LoVo (cell line): ENCODE data around the gene MMEL1.
A peak's percentile ranks its signal among the peaks of the same experiment; 100 is the strongest.

Source experiments
- DNase-seq: peaks from one replicate; pipeline ENCODE4 v3.0.0-alpha.2; 2016; ENCODE audit warnings: low spot score

The MMEL1 gene

GRCh38 chr1:2642560-2643413, 10.0 kb upstream of the MMEL1 start:
- DNase-seq, result peak; percentile 93

DNA sequence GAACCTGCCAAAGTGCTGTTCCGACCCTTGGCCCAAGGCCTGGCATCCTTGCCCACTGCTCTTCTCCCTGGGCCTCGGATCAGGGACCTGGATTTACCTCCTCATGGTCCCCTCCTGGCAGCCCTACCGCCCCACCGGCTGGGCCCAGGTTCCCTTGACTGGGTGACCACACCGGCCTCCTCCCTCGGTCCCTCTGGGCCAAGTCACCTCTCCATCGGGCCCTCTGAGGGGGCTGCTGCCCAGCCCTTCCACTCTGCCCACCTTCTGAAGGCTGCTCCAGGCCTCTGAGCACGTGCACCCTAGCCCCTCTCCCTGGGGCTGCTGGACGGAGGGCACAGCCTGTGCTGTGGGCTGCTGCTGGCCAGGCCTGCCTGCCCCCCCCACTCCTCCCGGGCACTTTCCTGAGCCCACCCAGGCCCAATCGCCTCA, 9.3 kb upstream of the MMEL1 start:
- DNase-seq, result no peak

DNA sequence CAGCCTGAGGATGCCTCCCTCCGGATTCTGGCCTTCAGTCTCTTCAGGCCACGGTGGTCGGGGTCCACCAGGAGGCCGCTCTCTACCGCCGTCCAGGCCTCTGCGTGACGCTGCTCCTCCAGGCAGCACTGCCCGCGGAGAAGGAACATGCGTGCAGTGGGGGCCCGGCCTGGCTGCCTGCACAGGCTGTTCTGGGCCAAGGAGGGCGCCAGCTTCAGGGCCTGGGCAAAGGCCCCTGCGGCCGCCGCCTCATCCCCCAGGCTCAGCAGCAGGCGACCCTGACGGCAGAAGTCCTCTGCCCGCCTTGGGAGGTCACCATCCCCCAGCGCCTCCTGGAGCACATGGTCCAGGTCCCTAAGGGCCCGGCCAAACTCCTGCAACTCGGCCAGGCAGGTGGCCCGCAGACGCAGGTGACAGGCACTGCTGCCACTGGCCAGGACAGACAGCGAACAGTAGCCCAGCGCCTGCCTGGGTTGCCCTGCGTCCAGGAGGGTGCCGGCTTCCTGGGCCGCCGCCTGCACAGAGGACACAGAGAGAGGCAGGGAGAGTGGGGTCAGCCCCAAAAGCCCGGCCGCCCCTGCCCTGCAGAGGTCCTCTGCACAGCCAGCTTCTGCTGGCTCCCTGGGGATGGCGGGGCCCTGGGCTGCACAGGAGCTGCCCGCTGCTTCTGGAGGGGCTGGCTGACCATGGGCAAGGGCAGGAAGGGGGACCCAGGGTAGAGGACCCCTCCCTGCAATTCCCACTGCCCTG, 8.7 kb upstream of the MMEL1 start:
- DNase-seq, result no peak

GRCh38 chr1:2640626-2641025, 7.8 kb upstream of the MMEL1 start:
- DNase-seq, result no peak

DNA sequence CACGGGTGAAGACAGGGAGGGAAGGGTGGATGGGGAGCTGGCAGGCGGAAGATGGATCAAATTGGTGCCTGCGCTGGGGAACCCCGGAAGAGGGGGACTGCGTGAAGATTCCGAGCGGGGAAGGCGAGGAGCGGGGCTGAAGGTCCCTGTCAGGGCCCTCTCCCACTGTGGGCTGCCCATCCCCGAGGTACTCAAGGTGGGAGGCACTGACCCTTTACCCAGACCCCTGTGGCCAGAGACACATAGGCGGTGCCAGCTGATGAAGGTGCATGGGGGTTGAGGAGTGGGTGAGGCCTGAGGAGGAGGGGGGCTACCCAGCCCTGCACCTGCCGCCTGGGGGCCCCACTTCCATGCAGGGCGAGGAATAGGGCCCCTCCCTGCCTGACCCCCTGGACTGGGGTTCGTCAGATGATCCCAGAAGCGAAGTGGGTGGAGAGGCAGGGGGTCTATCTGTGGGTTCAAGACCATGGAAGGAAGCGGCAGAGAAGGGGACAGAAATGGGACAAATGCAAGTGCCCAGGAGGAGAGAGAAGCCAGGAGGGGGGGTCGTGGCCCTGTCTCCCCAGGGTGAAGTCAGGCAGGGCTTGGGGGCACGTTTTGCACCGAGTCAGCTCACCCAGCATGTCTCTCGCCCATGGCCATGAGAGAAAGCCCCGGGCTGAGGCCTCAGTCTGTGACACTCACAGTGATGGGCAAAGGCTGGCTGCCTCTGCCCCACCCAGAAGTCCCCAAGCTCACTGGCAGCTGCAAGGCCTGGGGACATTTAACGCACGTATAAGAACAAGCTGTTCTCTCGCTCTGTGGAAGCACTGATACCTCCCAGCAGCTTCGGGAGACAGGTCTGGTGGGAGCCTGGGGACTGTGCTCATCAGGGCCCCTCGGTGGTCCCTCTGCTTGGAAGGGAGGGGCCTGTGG, 7.0 kb upstream of the MMEL1 start:
- DNase-seq, result no peak

DNA sequence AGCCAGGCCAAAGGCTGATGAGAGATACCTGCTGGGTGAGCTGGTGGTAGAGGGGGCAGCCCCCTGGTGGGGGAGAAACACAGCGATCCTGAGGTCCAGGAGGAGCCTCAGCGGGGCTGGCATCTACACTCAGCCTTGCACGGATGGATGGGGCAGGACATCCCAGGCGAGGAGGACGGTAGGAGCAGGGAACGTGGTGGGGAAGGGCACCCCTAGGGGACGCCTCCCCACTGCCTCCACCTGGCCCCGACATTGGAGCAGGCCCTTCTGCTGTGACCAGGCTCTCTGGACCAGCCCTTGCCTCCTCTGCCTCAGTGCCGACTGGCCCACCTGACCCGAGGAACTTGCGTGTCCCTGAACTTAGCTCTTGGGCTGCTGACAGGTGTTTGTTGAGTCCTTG, 6.4 kb upstream of the MMEL1 start:
- no peak for DNase-seq

DNA sequence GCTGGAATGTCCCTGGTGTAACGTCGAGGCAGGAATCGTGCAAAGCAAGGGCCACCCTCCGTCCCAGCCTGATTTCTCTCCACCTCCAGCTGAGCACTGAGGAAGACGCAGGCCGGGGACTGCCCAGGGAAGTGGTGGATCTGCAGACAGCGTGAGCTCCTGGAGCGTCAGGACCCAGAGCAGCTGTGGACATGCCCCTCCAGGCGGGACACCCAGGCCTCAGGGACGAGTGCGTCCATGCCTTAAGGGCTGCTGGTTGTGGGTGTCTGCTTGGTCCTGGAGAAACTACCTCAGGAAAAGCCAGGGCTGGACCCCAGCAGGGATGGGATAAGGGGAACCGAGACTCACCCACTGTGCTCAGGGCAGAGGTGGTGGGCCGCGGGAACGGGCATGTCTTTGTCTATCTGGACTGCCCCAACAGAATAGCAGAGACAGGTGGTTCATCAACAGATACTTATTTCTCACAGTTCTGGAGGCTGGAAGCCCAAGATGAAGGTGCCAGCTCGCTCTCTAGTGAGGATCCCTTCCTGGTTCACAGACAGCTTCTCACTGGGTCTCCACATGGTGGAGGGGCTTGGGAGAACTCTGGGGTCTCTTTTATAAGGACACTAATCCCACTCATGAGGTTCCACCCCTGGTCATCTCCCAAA, 5.8 kb upstream of the MMEL1 start:
- DNase-seq, result no peak

- no peak for DNase-seq
Measured at GRCh38 chr1:2637442-2638145, 4.8 kb upstream of the MMEL1 start.

- no peak for DNase-seq
Measured at GRCh38 chr1:2636733-2637132, 3.9 kb upstream of the MMEL1 start.

DNA sequence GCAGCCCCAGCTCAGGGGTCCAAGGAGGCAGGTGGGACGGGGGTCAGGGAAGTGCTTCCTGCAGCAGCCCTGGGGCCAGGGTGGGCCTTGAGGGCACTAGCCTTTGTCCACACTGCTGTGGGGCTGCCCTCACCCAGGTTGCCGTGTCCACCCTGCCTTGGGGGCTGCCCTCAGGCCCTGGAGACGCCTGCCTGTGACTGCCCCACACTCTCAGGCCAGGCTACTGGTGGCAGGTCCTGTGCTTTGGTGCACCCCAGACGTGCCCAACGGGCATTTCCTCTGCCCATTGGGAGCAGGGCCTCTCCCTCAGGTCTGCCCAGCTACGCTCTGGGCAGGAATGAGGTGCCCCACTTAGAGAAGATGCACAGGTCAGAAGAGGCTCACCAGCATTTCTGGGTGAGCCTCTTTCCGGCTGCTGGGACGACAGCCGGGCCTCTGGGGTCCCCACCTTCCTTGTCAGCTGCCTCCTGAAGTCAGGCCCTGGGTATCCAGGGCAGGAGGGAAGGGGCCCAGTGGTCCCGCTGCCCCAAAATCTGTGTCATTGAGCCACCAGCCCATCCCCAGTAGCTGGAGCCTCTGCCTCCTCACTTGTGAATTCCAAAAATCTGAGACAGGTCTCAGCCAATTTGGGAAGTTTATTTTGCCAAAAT, 2.7 kb upstream of the MMEL1 start:
- no peak for DNase-seq

DNA sequence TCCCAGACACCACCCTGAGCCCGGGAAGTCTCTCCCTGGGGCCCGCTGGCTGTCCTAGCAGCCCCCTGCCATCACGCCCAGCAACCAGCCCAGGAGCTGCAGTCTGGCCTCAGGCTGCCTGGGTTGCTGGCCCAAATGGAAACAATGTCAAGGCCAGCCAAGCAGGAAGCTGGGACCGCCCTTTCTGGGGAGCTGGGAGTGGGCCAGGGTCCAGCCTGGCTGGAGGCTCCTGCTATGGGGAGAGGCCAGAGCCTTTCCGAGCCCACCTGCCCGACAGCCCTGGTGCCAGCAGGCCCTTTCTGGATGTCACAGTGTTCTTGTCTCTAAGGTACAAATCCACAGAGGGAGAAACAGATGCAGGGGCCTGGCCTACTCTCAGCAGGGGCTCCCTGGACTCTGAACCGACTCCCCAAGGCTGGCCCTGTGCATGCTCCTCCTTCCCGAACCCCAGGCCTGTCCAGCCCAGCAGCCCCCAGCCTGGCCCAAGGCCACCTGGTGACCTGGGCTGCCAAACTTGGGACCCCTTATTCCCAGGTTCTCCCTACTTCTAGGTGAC, 1.2 kb upstream of the MMEL1 start:
- no peak for DNase-seq

GRCh38 chr1:2633366-2633935, 635 bp upstream of the MMEL1 start:
- DNase-seq, result no peak

GRCh38 chr1:2632051-2632430, 775 bp downstream of the MMEL1 start:
- no peak for DNase-seq

- DNase-seq, result no peak
Measured at GRCh38 chr1:2631136-2632050, 1.4 kb downstream of the MMEL1 start.

- DNase-seq, result no peak
Measured at GRCh38 chr1:2630498-2631135, 2.2 kb downstream of the MMEL1 start.

DNA sequence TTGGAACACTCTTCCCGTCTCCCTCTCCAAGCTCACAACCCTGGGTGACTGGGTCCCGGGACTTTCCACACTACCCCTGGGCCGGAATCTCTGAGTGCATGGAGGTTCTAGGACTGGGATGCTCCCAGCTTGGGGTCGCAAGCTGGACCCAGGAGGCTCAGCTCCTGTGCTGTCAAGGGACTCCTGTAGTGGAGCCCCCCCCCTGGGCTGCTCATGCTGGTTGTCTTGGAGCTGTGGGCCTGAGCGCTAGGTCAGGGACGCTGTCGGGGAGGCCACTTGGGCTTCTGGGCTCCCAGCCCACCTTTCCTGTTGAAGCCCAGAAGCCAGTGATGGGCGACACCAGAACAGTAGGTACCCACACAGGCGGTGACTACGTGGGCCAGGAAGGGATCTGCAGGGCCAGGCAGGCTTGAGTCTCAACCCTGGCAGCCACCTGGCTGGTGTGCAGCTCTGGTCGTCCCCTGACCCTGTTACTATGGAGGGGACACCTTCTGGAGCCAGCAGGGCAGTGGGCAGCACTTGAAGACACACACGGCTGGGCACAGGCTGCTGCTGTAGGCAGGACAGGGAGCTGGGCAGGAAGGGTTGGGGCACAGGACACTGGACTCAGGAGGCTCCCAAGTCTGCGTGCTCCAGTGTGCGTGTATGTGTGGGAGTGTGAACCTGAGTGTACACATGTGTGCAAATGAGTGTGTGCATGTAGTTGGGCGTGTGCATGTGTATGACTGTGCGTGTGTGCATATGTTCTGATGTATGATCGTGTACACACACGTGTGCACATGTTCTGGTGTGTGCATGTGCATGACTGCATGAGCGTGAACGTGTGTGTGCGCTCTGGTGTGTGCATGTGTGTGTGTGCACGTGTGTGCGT, 3.0 kb downstream of the MMEL1 start:
- no peak for DNase-seq

DNA sequence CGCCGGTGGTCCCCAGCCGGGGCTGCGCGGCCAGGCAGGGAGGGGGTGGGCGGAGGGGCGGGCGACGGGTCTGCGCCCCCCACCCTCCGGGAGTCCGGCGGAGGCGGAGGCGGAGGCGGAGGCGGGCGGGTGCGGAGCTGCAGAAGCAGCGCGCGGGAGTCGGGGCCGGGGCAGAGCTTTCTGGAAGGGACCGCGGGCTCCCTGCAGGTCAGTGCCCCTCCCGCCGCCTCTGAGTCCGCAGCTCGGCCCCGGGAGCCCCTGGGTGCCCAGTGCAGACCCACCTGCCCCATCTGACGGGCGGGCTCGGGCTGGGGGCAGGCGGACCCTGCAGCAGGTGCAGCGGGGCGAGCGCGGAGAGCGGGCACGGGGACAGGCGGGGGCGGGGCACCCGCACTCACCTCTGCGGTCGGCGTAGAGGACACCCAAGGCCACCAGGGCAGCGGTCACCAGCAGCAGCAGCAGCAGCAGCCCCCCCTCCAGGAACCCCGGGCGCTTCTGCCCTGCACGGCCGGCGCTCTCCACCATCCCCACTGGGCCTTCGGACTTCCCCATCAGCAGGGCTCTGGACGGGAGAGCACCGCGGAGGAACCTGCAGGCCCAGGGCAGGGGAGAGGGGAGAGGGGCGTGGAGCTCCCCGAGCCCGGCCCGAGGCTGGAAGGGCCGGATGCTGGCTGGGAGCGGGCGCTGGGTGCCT, 3.7 kb downstream of the MMEL1 start:
- no peak for DNase-seq
